ENCODE data around the gene TRMT6.

The TRMT6 gene, protein sequence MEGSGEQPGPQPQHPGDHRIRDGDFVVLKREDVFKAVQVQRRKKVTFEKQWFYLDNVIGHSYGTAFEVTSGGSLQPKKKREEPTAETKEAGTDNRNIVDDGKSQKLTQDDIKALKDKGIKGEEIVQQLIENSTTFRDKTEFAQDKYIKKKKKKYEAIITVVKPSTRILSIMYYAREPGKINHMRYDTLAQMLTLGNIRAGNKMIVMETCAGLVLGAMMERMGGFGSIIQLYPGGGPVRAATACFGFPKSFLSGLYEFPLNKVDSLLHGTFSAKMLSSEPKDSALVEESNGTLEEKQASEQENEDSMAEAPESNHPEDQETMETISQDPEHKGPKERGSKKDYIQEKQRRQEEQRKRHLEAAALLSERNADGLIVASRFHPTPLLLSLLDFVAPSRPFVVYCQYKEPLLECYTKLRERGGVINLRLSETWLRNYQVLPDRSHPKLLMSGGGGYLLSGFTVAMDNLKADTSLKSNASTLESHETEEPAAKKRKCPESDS

GRCh38 chr20:5950271-5951031, at the start of gene TRMT6, which contains the start of gene MCM8:
TRMT6 (minus strand) TSS chr20:5950533; CDS start chr20:5950405, 128 bp downstream.
MCM8 (plus strand) TSS chr20:5950652; CDS start chr20:5952016, 1,364 bp downstream.
- peaks cover 37% of the 10 kb centered on the region for H3K4me1 Mint-ChIP-seq (ENCODE audit: low read depth)
- peak; percentile 98 for DNase-seq (ENCODE audit: low spot score)
- peaks cover 2% of the 10 kb centered on the region for H3K27me3 Mint-ChIP-seq (ENCODE audit: low read depth)
- H3K27ac Mint-ChIP-seq: peak within 1 kb of the TSS; percentile 93
- H3K36me3 Mint-ChIP-seq (ENCODE audit: low read depth): peaks cover 43% of the 10 kb centered on the region
- H3K9me3 Mint-ChIP-seq: no peaks in the 10 kb centered on the region
- peak within 1 kb of the TSS; percentile 94 for H3K4me3 Mint-ChIP-seq

DNA sequence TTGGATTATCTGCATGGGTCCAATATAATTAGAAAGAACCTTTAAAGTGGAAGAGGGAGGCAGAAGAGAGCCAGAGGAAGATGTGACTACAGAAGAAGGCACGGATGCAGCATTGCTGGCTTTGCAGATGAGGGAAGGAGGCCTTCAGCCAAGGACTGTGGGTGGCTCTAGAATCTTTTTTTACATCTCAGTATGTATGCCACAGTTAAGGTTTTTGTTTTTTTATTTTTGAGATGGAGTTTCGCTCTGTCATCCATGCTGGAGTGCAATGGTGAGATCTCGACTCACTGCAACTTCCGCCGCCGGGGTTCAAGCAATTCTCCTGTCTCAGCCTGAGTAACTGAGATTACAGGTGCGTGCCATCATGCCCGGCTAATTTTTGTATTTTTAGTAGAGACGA, 49.5 kb upstream of the TRMT6 start:
- no peak for DNase-seq (ENCODE audit: low spot score)
- H3K27ac Mint-ChIP-seq: no peak overlapping the region
- no peaks in the 10 kb centered on the region for H3K9me3 Mint-ChIP-seq
- peaks cover 32% of the 10 kb centered on the region for H3K4me1 Mint-ChIP-seq (ENCODE audit: low read depth)
- H3K36me3 Mint-ChIP-seq (ENCODE audit: low read depth): peaks cover 28% of the 10 kb centered on the region
- no peak overlapping the region for H3K4me3 Mint-ChIP-seq
- no peaks in the 10 kb centered on the region for H3K27me3 Mint-ChIP-seq (ENCODE audit: low read depth)

- Mint-ChIP-seq H3K4me3 (peak overlapping the region; percentile 58), H3K36me3 (ENCODE audit: low read depth) (peaks cover 35% of the 10 kb centered on the region), H3K27ac (peak overlapping the region; percentile 74)
Measured at GRCh38 chr20:5996765-5997164, 46.4 kb upstream of the TRMT6 start.

GRCh38 chr20:5991623-5992441, 41.5 kb upstream of the TRMT6 start:
- no peaks in the 10 kb centered on the region for H3K27me3 Mint-ChIP-seq (ENCODE audit: low read depth)
- no peak overlapping the region for H3K27ac Mint-ChIP-seq
- peaks cover 49% of the 10 kb centered on the region for H3K36me3 Mint-ChIP-seq (ENCODE audit: low read depth)
- no peaks in the 10 kb centered on the region for H3K9me3 Mint-ChIP-seq
- no peak for DNase-seq (ENCODE audit: low spot score)
- no peak overlapping the region for H3K4me3 Mint-ChIP-seq
- H3K4me1 Mint-ChIP-seq (ENCODE audit: low read depth): peaks cover 24% of the 10 kb centered on the region

More at GRCh38 chr20:5996765-5997164, 46.4 kb upstream of the TRMT6 start:
- DNase-seq (ENCODE audit: low spot score): peak; percentile 63
- peaks cover 26% of the 10 kb centered on the region for H3K4me1 Mint-ChIP-seq (ENCODE audit: low read depth)
- no peaks in the 10 kb centered on the region for H3K9me3 Mint-ChIP-seq
- H3K27me3 Mint-ChIP-seq (ENCODE audit: low read depth): no peaks in the 10 kb centered on the region

DNA sequence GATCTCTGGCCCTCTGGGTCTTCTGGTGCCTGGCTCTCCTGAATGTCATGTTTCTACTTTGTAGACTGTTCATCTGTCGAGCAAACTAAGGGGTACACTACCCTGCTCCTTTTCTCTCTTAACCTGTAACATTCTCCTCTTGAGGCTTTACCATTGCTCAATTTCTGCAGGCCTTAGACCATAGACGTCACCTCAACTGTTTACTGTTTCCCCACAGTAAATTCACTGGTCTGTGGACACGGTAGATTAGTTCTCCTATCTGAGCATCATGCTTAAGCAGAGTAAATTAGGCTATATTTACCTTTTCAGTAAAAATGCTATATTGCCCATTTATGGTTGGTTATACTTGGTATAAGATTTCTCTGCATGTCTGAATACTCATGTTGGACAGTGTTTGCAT, 40.6 kb upstream of the TRMT6 start:
- H3K4me3 Mint-ChIP-seq: no peak overlapping the region
- no peaks in the 10 kb centered on the region for H3K9me3 Mint-ChIP-seq
- H3K27me3 Mint-ChIP-seq (ENCODE audit: low read depth): no peaks in the 10 kb centered on the region
- no peak overlapping the region for H3K27ac Mint-ChIP-seq
- peaks cover 52% of the 10 kb centered on the region for H3K36me3 Mint-ChIP-seq (ENCODE audit: low read depth)
- no peak for DNase-seq (ENCODE audit: low spot score)
- peaks cover 17% of the 10 kb centered on the region for H3K4me1 Mint-ChIP-seq (ENCODE audit: low read depth)

DNA sequence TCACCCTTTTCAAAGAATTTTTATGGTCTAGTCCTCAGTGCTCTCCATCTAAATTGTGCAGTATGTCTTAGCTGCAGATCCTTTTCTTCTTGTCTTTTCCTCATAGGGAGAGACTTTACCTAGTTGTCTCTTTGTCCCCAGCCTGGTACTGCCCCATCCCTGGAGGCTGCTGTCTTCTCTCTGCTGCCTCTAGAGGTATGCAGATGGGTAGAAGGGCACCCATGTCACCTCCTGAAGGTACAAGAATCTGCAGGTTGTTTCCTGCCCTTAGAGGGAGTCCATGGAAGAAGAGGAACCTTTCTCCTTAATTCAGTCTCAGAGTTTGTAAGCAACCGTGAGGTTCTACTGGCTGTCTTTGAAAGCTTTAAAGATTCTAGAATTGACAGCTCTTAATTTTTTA, 39.2 kb upstream of the TRMT6 start:
- peaks cover 13% of the 10 kb centered on the region for H3K4me1 Mint-ChIP-seq (ENCODE audit: low read depth)
- no peaks in the 10 kb centered on the region for H3K27me3 Mint-ChIP-seq (ENCODE audit: low read depth)
- no peaks in the 10 kb centered on the region for H3K9me3 Mint-ChIP-seq
- peak overlapping the region; percentile 29 for H3K27ac Mint-ChIP-seq
- H3K36me3 Mint-ChIP-seq (ENCODE audit: low read depth): peaks cover 51% of the 10 kb centered on the region
- H3K4me3 Mint-ChIP-seq: no peak overlapping the region
- no peak for DNase-seq (ENCODE audit: low spot score)

- H3K4me3 Mint-ChIP-seq: no peak overlapping the region
- no peak for DNase-seq (ENCODE audit: low spot score)
- no peak overlapping the region for H3K27ac Mint-ChIP-seq
- H3K27me3 Mint-ChIP-seq (ENCODE audit: low read depth): no peaks in the 10 kb centered on the region
- peaks cover 13% of the 10 kb centered on the region for H3K4me1 Mint-ChIP-seq (ENCODE audit: low read depth)
- H3K9me3 Mint-ChIP-seq: no peaks in the 10 kb centered on the region
- H3K36me3 Mint-ChIP-seq (ENCODE audit: low read depth): peaks cover 51% of the 10 kb centered on the region
Measured at GRCh38 chr20:5987383-5987782, 37.0 kb upstream of the TRMT6 start.

DNA sequence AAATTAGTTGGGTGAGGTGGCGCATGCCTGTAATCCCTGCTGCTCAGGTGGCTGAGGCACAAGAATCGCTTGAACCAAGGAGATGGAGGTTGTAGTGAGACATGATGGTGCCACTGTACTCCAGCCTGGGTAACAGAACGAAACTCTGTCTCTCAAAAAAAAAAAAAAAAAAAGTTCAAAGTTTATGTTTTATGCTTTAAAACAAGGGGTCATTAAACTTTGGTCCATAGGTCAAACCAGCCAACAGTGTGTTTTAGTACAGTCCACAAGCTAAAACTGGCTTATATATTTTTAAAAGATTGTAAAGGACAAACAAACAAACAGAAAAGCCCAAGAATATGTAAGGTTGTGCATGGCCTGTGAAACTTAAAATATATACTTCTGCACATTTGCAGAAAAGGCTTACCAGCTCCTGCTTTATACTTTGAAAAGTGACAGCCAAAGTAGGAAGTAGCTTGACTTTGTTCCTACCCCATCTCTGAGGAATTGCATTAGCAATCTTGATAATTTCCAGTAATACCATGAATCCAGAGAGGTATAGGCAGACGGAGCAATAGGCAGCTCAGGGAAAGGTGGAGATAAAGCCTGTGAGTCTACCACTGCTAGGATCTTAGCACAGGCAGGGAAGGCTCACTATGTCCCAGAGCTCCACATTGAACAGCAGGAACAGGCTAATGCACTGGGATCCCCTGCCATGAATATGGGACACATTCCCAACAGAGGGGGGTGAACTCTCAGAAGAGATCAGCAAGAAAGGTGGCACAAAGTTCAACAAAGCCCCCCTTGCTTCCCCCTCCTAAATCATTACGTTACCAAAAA, 30.6 kb upstream of the TRMT6 start:
- Mint-ChIP-seq H3K27me3 (ENCODE audit: low read depth) (no peaks in the 10 kb centered on the region), H3K9me3 (no peaks in the 10 kb centered on the region), H3K4me3 (no peak overlapping the region), H3K4me1 (ENCODE audit: low read depth) (no peaks in the 10 kb centered on the region), H3K27ac (no peak overlapping the region), H3K36me3 (ENCODE audit: low read depth) (peaks cover 49% of the 10 kb centered on the region)
- DNase-seq (ENCODE audit: low spot score): no peak

- no peak for DNase-seq (ENCODE audit: low spot score)
- Mint-ChIP-seq H3K36me3 (ENCODE audit: low read depth) (peaks cover 48% of the 10 kb centered on the region), H3K4me1 (ENCODE audit: low read depth) (no peaks in the 10 kb centered on the region), H3K9me3 (no peaks in the 10 kb centered on the region), H3K27ac (no peak overlapping the region), H3K27me3 (ENCODE audit: low read depth) (no peaks in the 10 kb centered on the region), H3K4me3 (no peak overlapping the region)
Measured at GRCh38 chr20:5979801-5980200, 29.5 kb upstream of the TRMT6 start.

DNA sequence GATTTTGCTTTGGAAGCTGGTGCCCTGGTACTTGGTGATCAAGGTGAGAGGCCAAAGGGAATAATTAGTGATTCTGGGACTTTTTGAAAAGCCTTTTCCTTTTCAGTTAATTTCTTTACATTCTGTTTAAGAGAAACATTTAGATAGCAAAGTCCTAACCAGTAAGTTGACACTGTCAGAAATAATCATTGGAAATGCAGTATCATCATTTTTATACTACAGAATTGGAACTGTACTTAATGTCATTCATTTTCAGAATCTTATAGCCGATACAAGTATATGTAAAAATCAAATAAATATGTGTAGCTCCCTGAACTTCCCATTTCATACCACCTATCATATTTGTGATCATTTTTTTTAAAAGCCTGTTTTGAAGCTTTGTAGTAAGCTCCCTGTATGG, 27.6 kb upstream of the TRMT6 start:
- no peak for DNase-seq (ENCODE audit: low spot score)
- Mint-ChIP-seq H3K9me3 (no peaks in the 10 kb centered on the region), H3K4me1 (ENCODE audit: low read depth) (no peaks in the 10 kb centered on the region), H3K27ac (no peak overlapping the region), H3K4me3 (no peak overlapping the region), H3K27me3 (ENCODE audit: low read depth) (no peaks in the 10 kb centered on the region), H3K36me3 (ENCODE audit: low read depth) (peaks cover 46% of the 10 kb centered on the region)

DNA sequence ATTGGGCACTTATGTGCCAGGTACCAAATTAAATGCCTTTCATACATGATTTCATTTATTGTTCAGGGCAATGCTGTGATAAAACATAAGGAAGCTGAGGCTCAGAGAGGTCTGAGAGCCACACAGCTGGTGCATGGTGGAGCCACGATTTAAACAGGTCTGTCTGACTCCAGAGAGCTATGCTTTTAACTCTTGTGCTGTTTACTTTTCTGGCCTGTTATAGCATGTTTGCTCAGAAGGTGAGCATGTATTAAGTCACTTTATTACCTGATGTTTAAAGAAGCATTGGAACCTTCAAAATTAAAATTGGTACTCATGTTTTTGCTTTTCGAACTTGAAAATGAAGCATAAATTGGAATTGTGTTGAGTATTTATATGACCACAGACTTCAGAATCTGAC, 26.9 kb upstream of the TRMT6 start:
- H3K4me3 Mint-ChIP-seq: no peak overlapping the region
- DNase-seq (ENCODE audit: low spot score): no peak
- H3K9me3 Mint-ChIP-seq: no peaks in the 10 kb centered on the region
- H3K27me3 Mint-ChIP-seq (ENCODE audit: low read depth): no peaks in the 10 kb centered on the region
- no peak overlapping the region for H3K27ac Mint-ChIP-seq
- H3K36me3 Mint-ChIP-seq (ENCODE audit: low read depth): peaks cover 44% of the 10 kb centered on the region
- no peaks in the 10 kb centered on the region for H3K4me1 Mint-ChIP-seq (ENCODE audit: low read depth)

- peaks cover 44% of the 10 kb centered on the region for H3K36me3 Mint-ChIP-seq (ENCODE audit: low read depth)
- H3K4me1 Mint-ChIP-seq (ENCODE audit: low read depth): no peaks in the 10 kb centered on the region
- no peaks in the 10 kb centered on the region for H3K27me3 Mint-ChIP-seq (ENCODE audit: low read depth)
- DNase-seq (ENCODE audit: low spot score): no peak
- H3K27ac Mint-ChIP-seq: no peak overlapping the region
- H3K9me3 Mint-ChIP-seq: no peaks in the 10 kb centered on the region
- H3K4me3 Mint-ChIP-seq: no peak overlapping the region
Measured at GRCh38 chr20:5975778-5976177, 25.4 kb upstream of the TRMT6 start.

GRCh38 chr20:5974531-5974930, 24.2 kb upstream of the TRMT6 start:
- H3K27me3 Mint-ChIP-seq (ENCODE audit: low read depth): no peaks in the 10 kb centered on the region
- no peak for DNase-seq (ENCODE audit: low spot score)
- H3K27ac Mint-ChIP-seq: no peak overlapping the region
- H3K36me3 Mint-ChIP-seq (ENCODE audit: low read depth): peaks cover 42% of the 10 kb centered on the region
- no peaks in the 10 kb centered on the region for H3K9me3 Mint-ChIP-seq
- no peak overlapping the region for H3K4me3 Mint-ChIP-seq
- H3K4me1 Mint-ChIP-seq (ENCODE audit: low read depth): no peaks in the 10 kb centered on the region
